PC-9 (cell line): ENCODE measurements around the gene STK10. TPM values are rescaled to one million over a fixed set of nuclear protein-coding genes. Genes with fewer than 3 reads are reported as not detected.
"Not testable (repeated sequence)": the region's sequence is repeated elsewhere in the genome, so short reads cannot be mapped to it uniquely, and the experiment has no call there.

Experiments used
- BruUV-seq: library from RNA; stranded (reverse); fragments of 400-500 nt; replicated peaks from 2 replicates; lab custom pipeline; 2021; lab: Mats Ljungman, UMichigan
- CTCF ChIA-PET: fragments of 300-600 bp; sonication (Branson Sonifier 250); formaldehyde crosslinking; loops from one replicate; lab custom pipeline; 2022; ENCODE audit warnings: antibody characterized with exemption; lab: Charles Lee
- POLR2A ChIA-PET: fragments of 300-600 bp; sonication (Branson Sonifier 250); formaldehyde crosslinking; loops from one replicate; lab custom pipeline; 2022; ENCODE audit warnings: antibody characterized with exemption; ENCODE audit not compliant: unreplicated experiment; lab: Charles Lee
- DNase-seq, 2 experiments: peaks; one replicate each; pipeline versions ENCODE4 v3.0.0 to v3.0.0-alpha.2; 2015 to 2022; ENCODE audit warnings: mixed read lengths in 1 of 2
- H2AFZ ChIP-seq: fragments of 200-600 bp; sonication (generic); 2 replicates; pipeline ENCODE4 v1.8.1; 2017; ENCODE audit warnings: antibody characterized with exemption
- H3F3A ChIP-seq: fragments of 200-600 bp; sonication (generic); 2 replicates; pipeline ENCODE4 v1.8.1; 2017; ENCODE audit warnings: antibody characterized with exemption, mild to moderate bottlenecking, low read depth; ENCODE audit not compliant: insufficient read depth
- H3K27ac ChIP-seq: fragments of 200-600 bp; sonication (generic); 2 replicates; pipeline ENCODE4 v1.6.1; 2016; ENCODE audit warnings: mixed run types
- H3K27me3 ChIP-seq: fragments of 200-600 bp; sonication (generic); 2 replicates; pipeline ENCODE4 v1.6.1; 2016; ENCODE audit warnings: low read depth, mixed run types; ENCODE audit not compliant: insufficient read depth
- H3K36me3 ChIP-seq: fragments of 200-600 bp; sonication (generic); 2 replicates; pipeline ENCODE4 v1.6.1; 2016; ENCODE audit warnings: low read depth, mixed run types
- H3K4me1 ChIP-seq: fragments of 200-600 bp; sonication (generic); replicated peaks from 2 replicates; pipeline ENCODE4 v1.6.1; 2016; ENCODE audit warnings: mixed run types; ENCODE audit not compliant: insufficient read depth
- H3K4me2 ChIP-seq: fragments of 200-600 bp; sonication (generic); 2 replicates; pipeline ENCODE4 v1.6.1; 2017; ENCODE audit warnings: mixed run types
- H3K4me3 ChIP-seq: fragments of 200-600 bp; sonication (generic); 2 replicates; pipeline ENCODE4 v1.6.1; 2016; ENCODE audit warnings: mixed run types
- H3K79me2 ChIP-seq: fragments of 200-600 bp; sonication (generic); 2 replicates; pipeline ENCODE4 v1.6.1; 2017; ENCODE audit warnings: low read depth, mixed run types
- H3K9me2 ChIP-seq: fragments of 200-600 bp; sonication (generic); 2 replicates; pipeline ENCODE4 v1.8.1; 2017; ENCODE audit warnings: mild to moderate bottlenecking; ENCODE audit not compliant: insufficient read depth
- H3K9me3 ChIP-seq: fragments of 200-600 bp; sonication (generic); 2 replicates; pipeline ENCODE4 v1.8.1; 2016; ENCODE audit warnings: low read depth; ENCODE audit not compliant: insufficient read depth
- H4K20me1 ChIP-seq: fragments of 200-600 bp; sonication (generic); 2 replicates; pipeline ENCODE4 v1.8.1; 2017; ENCODE audit not compliant: insufficient read depth
- CTCF ChIP-seq: fragments of 200-600 bp; sonication (generic); conservative IDR thresholded peaks from 2 replicates; pipeline ENCODE4 v1.6.1; 2017; ENCODE audit warnings: mixed run types, antibody characterized with exemption, mild to moderate bottlenecking, moderate library complexity
- EZH2 ChIP-seq: fragments of 200-600 bp; sonication (generic); IDR thresholded peaks from 2 replicates; pipeline ENCODE4 v1.8.0; 2017; ENCODE audit warnings: antibody characterized with exemption, low read depth
- intact Hi-C: fragments of 100-400 bp; cut with micrococcal nuclease; formaldehyde crosslinking; loops from one replicate; pipeline ENCODE4 v1.10.0; 2022; ENCODE audit not compliant: unreplicated experiment
- total RNA-seq: library from RNA; stranded (reverse); gene quantifications from 2 replicates; pipeline ENCODE4 v1.2.3, GENCODE V29; 2021

Gene STK10
- total RNA-seq, 1 experiment from 2014 or later = 31.5 TPM

- CTCF ChIA-PET = no interaction called here
- TF ChIP-seq EZH2 = no peak
- no peak for TF ChIP-seq CTCF
- DNase-seq = no peak
Observed at GRCh38 chr5:172151661-172152210, 36.3 kb downstream of the STK10 start.

GRCh38 chr5:172150514-172151425 is 37.3 kb downstream of the STK10 start:
- Histone ChIP-seq H3K9me3 (no peaks in the 10 kb centered on the region), H3K79me2 (no peaks in the 10 kb centered on the region), H3K36me3 (no peaks in the 10 kb centered on the region), H3K4me3 (no peak overlapping the region), H4K20me1 (no peaks in the 10 kb centered on the region), H2AFZ (no peak overlapping the region), H3K27me3 (no peaks in the 10 kb centered on the region), H3K4me2 (no peak overlapping the region), H3K27ac (no peak overlapping the region), H3F3A (0 out of 2 replicates have a peak, but pooled peaks cover 3% of the 10 kb centered on the region), H3K9me2 (no peaks in the 10 kb centered on the region), H3K4me1 (no peaks in the 10 kb centered on the region)
- ChIA-PET CTCF (no interaction called here), POLR2A (no interaction called here)
- DNase-seq = no peak
- TF ChIP-seq EZH2 (no peak), CTCF (no peak)
- intact Hi-C loops = no loop called here
- BruUV-seq = no TSS peak

More at GRCh38 chr5:172151661-172152210, 36.3 kb downstream of the STK10 start:
- Histone ChIP-seq H2AFZ (no peak overlapping the region), H3K79me2 (no peaks in the 10 kb centered on the region), H3K9me3 (no peaks in the 10 kb centered on the region), H3K9me2 (no peaks in the 10 kb centered on the region), H3K4me1 (no peaks in the 10 kb centered on the region), H3K27ac (no peak overlapping the region), H4K20me1 (no peaks in the 10 kb centered on the region), H3K4me2 (no peak overlapping the region), H3K27me3 (no peaks in the 10 kb centered on the region), H3K4me3 (no peak overlapping the region), H3F3A (0 out of 2 replicates have a peak, but pooled peaks cover 3% of the 10 kb centered on the region), H3K36me3 (no peaks in the 10 kb centered on the region)
- BruUV-seq = no TSS peak
- POLR2A ChIA-PET = no interaction called here
- intact Hi-C loops = no loop called here

- H4K20me1 ChIP-seq, H2AFZ ChIP-seq, H3K4me1 ChIP-seq, H3K4me2 ChIP-seq, H3K4me3 ChIP-seq, H3K27ac ChIP-seq, DNase-seq, H3F3A ChIP-seq, intact Hi-C loops, H3K79me2 ChIP-seq, H3K36me3 ChIP-seq, POLR2A ChIA-PET, H3K27me3 ChIP-seq, CTCF ChIA-PET, BruUV-seq, H3K9me3 ChIP-seq, H3K9me2 ChIP-seq: not testable (repeated sequence)
Observed at GRCh38 chr5:172149481-172149880, 38.5 kb downstream of the STK10 start.
